Stimulated activated CD4-positive, alpha-beta T cell treated with anti-CD3 and anti-CD28 coated beads, Interleukin-2, amount 100 ng/mL, for 48 hours (primary cell): ENCODE results near the gene LTBP1.

Experiments used
- DNase-seq, 2 donors: peaks; one replicate each; pipeline ENCODE4 v3.0.0-alpha.2; 2020

Gene LTBP1

DNA sequence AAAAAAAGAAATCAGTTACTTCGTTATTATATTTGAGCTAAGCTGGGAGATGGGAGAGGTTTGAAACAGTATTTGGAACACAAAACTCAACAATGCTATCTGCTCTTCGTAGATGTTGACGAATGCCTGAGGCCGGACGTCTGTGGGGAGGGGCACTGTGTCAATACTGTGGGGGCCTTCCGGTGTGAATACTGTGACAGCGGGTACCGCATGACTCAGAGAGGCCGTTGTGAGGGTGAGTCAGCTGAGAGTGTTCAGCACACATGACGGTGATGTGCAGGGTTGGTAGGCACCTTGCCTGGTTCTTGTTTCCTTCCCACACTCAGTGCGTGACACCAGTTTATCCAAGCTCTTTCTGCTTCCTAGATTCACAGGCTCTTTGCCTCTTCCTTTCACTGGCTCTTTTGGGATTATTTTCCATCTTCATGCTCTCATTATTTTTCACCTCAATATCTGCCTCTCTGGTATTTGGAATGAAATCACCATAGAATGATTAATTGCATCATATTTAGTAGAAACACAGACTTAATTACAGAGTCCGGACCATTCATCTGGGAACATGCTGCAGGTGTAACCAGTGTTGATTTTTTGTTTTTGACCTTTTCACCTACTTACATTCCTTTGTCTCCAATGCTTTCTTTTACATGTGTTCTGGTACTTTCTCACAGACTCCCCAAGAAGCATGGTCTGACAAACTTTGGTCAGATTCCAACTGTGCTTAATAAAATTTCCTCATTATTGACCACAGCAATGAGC, 329.1 kb downstream of the LTBP1 start:
- no peak for DNase-seq

DNA sequence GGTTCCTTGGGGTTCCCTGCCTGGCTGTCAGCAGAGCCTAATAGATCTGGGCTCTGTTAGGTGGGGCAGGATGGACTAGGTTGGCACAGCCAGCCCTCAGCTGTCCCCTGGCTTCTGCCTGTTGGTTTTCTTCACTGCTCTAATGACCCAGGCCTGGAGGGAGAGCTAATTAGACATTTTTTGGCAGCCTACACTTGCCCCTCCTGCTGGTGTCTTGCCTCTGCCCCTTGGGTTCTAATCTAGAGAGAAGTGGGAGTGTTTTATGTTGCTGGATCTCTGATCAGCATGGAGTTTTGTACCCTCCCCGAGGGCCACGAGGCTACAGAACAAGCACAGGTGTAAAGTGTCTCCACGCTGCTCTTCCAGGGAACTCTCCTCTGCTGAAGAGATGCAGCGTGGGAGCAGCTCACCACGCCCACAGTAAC, 330.3 kb downstream of the LTBP1 start:
- DNase-seq, result no peak

DNA sequence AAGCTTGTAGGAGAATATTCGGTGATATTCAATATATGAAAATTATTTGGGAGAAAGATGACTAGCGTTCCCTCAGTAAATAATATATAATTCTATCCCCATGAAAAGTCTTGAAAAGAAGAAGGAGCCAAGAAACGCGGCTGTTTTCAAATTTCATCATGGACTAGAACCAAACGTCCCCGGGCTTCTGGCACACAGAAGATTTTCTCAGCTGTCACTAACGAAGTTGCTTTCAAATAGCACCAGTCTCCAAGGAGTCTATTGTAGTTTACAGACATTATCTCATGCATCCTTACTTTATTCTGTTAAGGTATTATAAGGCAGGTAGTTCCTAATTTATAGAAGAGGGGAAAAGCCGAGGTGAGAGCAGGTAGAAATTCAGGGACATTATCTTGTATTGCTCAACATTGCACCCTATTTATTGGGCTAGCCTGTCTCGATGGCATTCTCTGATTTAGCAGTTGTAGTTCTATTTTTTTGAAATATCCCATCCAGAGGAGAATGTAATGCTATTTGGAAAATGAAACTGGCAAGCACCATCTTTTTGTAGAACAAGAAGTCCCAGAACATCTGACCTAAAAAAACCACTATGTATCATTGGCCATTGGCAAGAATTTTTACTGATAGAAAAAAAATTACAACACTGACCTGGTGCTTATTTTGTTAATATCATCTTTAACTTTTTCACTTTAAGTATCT, 331.6 kb downstream of the LTBP1 start:
- DNase-seq, result no peak

DNA sequence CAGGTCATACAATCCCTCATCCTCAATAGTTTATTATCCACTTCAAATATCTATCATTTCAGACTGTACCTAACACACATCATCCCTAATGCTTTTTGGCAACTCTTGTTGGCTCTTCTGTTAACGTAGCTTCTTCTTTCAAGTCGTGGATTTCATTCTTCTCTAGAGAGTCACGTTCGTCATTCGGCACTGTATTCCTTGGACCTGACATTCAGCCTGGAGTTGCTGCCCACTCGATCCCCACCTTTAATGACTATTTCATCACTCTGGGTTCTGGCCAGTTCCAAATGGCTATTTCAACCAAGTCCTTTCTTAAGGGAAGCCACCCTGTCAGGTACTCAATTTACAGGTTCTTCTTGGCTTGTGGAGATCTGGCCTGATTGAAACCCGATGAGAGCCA, 337.5 kb downstream of the LTBP1 start:
- no peak for DNase-seq

DNA sequence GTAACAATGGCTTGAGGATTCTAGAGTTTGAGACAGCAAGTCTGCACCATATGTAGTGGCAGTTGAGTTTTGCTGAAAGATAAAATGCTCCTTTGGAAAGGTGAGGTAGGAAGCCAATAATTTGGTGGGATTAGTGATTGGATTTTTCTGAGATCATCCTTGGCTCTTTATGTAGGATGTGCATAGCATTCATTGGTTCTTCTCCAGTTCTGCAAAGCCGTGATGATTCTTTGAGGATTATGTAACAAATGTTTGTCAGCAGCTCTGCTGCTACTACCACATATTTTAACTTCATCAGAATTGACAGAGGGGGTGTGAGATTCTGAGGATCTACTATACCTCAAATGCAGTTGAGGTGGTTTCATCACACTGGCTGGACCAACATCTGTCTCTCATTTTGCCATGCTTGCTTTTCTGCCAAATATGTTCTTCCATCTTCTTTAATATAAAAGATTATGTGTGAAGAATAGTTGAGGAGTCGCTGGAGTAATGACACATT, 340.8 kb downstream of the LTBP1 start:
- no peak for DNase-seq

DNA sequence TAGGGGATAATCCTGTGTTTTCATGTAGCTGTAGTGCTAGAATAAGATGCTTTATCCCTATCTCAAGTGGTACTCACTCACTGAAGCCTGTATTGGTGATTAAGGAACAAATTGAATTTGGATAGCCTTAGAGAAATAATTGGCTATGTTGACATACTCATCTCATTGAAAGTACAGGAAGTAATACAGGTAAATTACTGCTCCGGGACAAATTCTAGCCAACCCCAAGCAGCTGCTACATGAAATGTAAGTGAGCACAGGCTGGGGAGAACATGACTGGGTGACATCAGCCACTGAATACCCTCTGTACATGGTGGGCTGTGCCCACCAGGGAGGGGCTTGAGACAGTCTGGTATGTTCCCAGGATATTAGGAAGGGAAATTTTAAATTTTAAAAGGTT, 341.3 kb downstream of the LTBP1 start:
- no peak for DNase-seq

DNA sequence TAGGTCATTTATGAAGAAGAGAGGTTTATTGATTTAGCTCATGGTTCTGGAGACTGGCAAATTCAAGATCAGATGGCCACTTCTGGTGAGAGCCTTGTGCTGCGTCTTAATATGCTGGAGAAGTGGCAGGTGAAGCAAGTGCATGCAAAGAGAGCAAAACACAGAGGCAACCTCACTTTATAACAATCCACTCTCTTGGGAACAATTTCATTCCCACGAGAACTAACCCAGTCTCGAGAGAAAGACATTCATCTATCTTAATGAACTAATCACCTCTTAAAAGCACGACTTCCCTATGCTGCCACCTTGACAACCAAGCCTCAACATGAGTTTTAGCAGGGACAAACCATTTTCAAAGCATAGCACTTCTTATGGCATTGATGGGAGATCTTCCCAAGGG, 343.2 kb downstream of the LTBP1 start:
- DNase-seq, result no peak

DNA sequence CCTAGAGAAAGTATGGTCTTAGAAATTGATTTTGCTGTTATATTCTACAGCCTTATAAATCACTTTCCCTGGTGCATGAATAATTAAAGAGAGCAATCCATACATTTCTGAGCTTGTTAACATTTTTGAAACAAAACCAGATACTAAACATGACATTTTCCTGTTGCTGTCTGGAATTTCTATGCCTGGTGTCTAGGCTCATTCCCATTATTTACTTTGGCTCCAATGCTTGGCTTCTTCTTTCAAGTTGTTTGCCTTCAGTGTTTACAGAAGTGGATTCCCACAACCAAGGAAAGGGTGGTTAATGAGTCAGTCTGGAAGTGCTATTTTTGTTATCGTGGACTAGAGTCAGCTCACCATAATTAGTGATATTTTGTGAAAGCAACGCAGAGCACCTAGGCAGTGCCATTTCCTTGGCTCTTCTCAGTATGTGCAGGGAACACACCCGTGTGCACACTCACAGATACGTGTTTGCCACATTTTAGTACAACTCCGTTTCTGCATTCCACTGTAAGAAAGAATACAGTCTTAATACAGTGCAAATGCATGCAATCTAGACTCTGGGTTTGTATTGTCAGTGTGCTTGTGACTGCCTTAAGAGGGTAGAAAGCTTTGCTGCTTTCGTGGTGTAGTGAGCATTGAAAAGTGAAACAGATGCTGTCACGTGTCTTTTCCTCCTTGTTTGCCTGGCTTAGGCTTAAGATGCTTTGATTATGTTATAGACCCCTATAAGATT, 344.7 kb downstream of the LTBP1 start:
- DNase-seq, result no peak

DNA sequence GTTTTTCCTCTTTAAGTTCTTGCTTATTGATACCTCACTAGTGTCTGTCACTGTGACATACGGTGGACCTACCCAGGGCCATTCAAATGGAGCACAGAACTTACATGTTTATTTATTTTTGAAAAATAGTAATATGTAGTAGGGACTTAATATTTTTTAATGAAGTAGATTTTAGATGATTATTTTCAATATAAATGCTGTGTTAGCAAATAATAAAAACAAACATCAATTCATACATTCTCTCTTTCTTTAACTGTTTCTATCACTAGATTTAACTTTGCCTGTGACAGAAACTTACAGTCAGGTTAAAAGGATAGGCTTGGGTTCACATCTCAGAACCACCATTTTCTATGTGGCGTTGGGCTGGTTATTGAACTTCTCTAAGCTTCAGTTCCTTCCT, 345.3 kb downstream of the LTBP1 start:
- DNase-seq, result no peak

DNA sequence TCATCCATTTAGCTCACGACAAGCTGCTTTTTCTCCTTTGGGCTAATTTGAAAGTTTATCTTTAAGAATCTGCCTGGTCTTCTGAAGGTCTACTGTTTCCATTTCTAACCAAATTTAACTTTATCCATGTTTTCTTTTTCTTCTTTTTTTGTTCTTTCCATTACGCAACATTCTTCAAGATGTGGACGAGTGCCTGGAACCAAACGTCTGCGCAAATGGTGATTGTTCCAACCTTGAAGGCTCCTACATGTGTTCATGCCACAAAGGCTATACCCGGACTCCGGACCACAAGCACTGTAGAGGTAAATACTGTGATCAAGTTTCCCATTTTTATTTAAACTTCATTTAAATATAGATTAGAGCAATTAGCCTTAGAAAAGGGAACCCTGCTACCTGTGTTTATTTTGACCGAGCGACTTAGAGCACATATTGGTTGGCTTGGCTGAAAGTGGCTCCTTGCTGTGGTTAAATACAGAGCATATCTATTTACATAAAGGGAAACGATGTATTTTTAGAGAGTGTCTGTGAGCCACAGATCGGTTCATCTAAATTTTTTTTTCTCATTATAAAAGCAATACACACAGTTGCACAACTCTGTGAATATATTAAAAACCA, 346.3 kb downstream of the LTBP1 start:
- no peak for DNase-seq

DNA sequence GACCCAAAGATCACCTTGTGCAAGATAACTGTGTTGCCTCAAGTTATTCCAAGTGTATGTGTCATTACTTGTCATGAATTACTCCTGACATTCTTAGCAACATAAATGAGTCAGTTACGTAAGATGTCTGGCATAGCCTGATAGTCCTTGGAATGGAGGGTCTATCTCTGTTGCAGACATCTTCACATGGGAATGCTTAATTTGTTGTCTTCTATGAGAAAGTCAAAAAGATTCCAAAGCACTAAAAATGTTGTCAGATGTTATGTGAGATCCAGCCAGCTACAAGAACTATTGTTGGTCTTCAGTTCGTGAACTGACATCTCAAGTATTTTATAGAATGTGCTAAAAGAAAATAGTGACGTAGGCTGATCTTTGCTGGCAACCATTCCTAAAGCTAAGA, 351.5 kb downstream of the LTBP1 start:
- no peak for DNase-seq

DNA sequence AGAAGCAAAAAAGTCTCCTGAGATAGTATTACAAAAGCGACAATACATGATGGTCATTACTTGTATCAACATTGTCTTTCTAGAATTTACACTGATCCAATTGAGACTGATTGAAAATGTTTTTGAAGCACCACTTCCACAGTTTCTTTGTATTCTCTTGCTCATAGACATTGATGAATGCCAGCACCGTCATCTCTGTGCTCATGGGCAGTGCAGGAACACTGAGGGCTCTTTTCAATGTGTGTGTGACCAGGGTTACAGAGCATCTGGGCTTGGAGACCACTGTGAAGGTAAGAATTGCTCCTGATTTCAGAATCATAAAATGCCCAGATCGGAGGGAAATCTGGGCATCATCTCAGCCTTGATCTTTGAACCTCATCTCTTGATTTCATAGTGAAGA, 354.6 kb downstream of the LTBP1 start:
- no peak for DNase-seq

DNA sequence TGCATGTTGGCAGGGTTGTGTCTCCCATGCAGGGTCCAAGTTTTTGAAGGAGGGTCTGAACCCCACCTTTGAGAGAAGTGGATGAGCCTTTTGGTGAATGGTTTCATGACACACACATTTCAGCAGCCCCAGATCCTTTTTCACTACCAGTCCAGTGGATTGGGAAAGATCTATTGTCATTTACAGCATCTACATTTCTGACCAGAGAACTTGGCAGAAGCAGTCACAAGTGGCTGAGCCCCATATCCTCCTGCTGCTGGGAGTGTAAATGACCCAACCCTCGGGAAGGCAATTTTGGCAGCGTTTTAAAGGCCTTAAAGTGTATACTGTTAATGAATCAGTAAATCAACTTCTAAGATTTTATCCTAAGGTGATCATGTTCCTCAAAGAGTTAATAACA, 355.6 kb downstream of the LTBP1 start:
- no peak for DNase-seq

DNA sequence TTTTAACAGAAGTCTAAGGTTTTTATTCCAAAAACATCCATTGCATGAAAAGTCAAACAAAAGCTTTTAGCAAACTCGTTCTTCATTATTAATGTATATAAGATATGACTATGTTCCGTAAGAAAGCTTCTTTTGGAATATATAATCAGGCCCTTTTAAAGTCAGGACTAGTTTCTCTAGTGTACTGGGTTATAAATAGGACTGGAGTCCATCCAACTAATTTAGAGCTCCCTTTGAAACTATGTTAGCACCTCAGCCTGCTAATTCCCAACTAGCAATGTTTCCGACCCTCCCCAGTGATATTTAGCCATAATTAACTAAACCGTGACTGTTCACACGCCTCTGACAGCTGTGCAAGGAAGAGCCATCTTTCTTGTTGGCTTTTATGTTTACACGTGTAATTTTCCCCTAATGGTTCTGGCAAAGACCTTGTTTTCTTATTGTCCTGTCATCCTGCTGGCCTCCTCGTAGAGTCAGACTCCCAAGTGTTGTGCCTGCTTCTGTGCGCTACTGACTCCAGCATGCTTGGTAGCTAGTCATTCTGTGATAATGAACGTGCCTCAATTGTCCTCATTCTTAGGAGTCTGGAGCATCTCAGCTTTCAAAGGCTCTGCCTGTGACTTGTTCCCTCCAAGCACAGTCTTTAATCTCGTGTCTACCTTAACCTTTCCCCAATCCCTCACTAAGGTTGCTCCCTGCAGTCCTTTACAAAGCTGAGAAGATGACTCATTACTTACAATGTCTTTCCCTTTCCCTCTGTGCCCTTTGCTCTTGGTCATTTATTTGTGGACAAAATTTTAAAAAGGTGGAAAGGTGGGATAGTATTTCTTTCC, 357.5 kb downstream of the LTBP1 start:
- DNase-seq, result no peak

DNA sequence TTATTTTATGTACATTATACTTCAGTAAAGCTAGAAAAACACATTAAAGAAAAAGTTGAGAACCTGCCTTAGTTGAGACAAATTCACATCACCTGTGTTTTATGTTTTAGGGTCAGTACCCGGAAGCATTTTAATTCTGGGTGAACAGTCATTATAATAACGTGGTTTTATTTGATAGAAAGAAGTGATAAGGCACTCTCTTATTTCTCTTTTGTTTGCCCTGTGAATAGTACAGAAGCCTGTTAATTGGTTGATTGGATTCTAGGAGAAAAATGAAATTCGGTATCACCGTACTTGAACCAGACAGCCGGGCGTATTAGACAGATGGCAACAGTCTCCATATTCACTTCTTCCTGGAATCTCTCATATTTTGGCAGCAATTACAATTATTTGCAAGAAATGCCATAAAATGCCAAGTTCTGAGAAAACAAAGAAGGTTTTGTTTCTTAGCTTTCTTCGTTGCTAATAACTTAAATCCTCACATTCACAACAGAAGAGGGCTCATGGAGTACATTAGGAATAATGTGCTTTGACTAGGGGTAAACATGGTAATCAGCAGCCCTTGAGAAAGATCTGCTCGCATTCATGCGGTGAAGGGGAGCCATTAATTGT, 361.0 kb downstream of the LTBP1 start:
- DNase-seq, result no peak

DNA sequence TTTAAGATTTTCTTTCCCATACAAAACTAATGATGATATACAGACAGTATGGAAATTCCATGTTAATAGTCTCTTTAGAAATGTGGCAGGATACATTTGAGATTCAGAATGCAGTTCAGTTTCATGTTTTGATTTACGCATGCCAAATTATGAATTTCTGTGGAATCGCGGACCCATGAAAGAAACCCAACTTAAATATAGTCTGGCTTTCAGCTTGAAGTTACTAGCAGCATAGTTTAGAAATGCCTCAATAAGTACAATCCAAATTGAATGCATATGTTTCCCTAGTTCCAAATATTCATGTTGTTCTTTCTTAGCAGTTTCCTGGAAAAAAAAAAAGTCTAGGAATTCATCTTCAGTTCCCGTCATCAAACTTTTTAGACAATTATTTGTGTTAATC, 365.6 kb downstream of the LTBP1 start:
- DNase-seq, result no peak

DNA sequence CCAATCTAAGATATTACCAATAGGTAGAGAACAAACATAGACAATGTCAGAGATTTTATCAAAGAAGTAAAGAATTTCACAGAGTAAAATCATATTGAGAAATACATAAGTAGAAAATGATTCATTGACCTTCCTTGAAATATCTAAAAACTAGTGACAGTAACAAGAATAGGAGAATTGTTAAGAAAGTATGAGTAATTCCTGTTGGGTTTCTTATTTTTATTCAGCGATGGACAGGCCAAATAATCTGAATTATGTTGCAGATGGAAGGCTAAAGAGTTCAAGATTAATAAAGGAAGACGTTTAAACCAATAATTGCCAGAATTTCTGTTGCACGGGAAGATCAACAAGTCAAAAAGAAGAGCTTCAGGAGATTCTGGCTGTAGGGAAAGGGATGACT, 366.3 kb downstream of the LTBP1 start:
- DNase-seq, result no peak

DNA sequence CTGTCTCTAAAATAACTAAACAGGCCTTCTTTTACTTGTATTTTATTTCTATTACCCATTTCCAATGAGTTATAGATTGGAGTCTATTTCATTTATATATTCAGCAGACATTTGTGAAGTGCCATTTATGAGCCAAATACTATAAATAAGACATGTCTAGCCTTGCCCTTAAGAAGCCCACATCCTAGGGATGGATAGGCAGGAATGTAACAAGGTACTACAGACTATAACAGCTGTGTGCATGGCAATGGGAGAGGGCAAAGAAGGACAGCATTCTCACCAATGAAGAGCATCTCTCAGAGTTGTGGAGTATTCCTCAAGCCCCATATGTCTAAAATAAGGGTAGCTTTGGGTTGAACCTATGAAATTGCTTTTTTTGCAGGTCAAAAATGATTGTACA, 367.8 kb downstream of the LTBP1 start:
- DNase-seq, result no peak

DNA sequence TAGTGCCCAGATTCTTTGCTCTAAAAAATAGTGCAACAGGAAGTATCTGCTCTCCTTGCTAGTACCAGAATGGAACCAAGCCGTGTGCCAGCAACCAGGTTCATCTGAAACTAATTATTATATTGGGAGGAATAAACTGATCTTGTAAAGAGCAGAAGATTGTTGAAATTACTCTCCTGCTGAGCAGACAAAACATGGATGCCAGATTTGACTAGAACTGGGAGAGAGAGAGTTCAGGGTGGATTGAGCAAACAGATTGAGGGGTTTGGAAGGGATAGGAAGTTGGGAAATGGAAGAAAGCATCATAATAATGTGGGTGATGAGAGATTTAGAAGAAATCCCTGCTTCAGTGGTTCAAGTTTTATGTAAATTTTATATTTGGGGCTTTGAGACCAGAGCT, 369.6 kb downstream of the LTBP1 start:
- no peak for DNase-seq

DNA sequence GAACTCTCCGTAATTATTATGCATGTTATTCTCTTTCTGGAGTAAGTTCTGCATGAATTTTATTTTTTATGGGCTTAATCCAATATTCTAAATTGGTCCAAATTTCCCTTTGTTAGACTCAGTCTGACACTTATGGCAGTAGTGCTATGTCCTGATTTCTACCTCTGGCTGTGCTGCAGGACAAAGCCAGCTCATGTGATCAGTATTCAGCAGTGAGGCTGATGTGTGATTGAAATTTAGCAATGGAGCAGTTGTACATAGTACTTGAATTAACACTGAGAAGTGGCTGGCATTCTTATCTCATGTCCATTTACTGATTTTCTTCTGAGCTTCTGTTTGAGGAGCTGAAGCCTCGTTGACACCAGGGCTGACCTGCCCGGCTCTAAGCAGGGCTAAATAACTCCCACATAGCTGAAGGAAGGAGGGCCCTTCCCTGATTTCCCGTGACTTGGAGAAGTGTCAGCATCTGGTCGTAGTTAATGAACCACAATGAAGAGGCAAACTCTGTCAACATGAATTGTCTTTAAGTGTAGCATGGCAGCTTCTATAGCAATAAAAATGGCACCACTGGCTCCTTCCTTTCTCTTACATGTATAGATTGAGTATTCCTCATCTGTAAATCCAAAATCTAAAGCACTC, 370.7 kb downstream of the LTBP1 start:
- DNase-seq, result no peak

DNA sequence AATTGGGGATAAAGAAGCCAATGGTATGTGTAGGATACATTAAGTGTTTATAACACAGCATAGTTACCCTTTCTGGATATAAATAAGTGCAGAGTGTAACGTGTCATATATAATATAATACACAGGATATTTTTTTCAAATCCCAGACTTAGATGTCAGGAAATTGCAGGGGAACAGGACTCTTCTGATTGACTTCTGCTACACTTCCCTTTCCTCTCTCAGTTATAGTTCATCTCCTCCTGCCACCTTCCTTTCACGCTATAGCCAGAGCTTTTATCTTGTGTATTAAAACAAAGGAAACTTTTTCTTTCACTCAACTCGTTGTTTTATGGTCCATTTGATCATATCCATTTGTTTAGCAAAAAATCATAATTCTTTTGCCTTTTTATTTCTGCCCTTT, 371.7 kb downstream of the LTBP1 start:
- DNase-seq, result no peak

DNA sequence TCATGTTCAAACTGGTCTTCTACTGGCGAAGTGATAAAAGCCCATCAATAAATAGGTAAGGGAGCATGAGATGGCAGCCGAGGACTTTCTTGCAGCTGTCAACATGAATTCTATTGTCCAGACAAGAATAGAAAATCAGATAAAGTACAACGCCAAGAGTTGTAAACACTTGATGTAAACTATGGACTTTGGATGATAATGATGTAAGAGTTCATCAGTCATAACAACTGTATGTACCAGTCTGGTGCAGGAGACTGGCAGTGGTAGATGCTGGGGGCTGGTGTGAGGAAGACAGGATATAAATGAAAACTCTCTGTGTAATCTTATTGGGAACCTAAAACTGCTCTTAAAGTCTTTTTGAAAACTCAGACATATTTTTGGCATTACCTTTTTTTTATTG, 373.8 kb downstream of the LTBP1 start:
- no peak for DNase-seq
